K562 (cell line): ENCODE results near the gene MXI1. TPM values are rescaled to one million over a fixed set of nuclear protein-coding genes. Genes with fewer than 3 reads are reported as not detected.

Experiments used
- ATAC-seq: fragments of 200-7000 bp; cut with Tn5 transposase; 3 replicates; pipeline ENCODE4 v1.9.1; 2020; ENCODE audit warnings: moderate library complexity
- BruUV-seq: library from RNA; stranded (reverse); fragments of 400-500 nt; replicated peaks from 2 replicates; lab custom pipeline; 2021; lab: Mats Ljungman, UMichigan
- CTCF ChIA-PET: fragments of 300-600 bp; formaldehyde crosslinking; extraction: SDS; loops from one replicate; lab custom pipeline; 2021; ENCODE audit warnings: low intra/inter-chr PET ratio; lab: Yijun Ruan, JAX
- POLR2A ChIA-PET: fragments of 300-600, 350-650 bp; sonication (Branson Sonifier 250); formaldehyde crosslinking; extraction: SDS; loops from one replicate; lab custom pipeline; 2021; ENCODE audit warnings: antibody characterized with exemption, inconsistent platforms; lab: Yijun Ruan, JAX
- DNase-seq, 4 experiments: peaks; one replicate each; pipeline versions ENCODE4 v3.0.0 to v3.0.0-alpha.2; 2011 to 2018; ENCODE audit warnings: low spot score in 3 of 4, mixed read lengths in 3 of 4; ENCODE audit errors: extremely low read depth in 1 of 4
- FAIRE-seq: peaks from 2 replicates; lab custom pipeline; 2011; peaks lifted over from hg19 to GRCh38; lab: Jason Lieb, UNC
- H2AFZ ChIP-seq: 2 replicates; pipeline ENCODE4 v1.6.0; 2011; ENCODE audit warnings: low read depth, low read length, control low read depth, inconsistent platforms
- H3K27ac ChIP-seq: fragments of 200-600 bp; 3 replicates; pipeline ENCODE4 v1.8.0; 2011; ENCODE audit warnings: low read depth, mild to moderate bottlenecking, control low read depth, inconsistent platforms, low read length, moderate library complexity, mixed read lengths; ENCODE audit errors: extremely low read depth
- H3K27me3 ChIP-seq, 2 experiments: fragments of 300-600 bp in 1 of 2; 2 replicates in 1 of 2; 3 replicates in 1 of 2; pipeline versions ENCODE4 v1.6.0 to v1.8.0; 2011; ENCODE audit warnings: inconsistent platforms in 2 of 2, low read length in 2 of 2, mild to moderate bottlenecking in 1 of 2, mixed read lengths in 1 of 2, moderate library complexity in 1 of 2; ENCODE audit not compliant: control insufficient read depth in 2 of 2, insufficient read depth in 2 of 2
- H3K36me3 ChIP-seq: fragments of 300-600 bp; 3 replicates; pipeline ENCODE4 v1.8.0; 2011; ENCODE audit warnings: mild to moderate bottlenecking, low read length, inconsistent platforms; ENCODE audit not compliant: control insufficient read depth, insufficient read depth
- H3K4me1 ChIP-seq, 2 experiments: fragments of 200-600 bp in 1 of 2; replicated peaks in 1 of 2; 2 replicates in 1 of 2; 3 replicates in 1 of 2; pipeline versions ENCODE4 v1.5.1 to v1.8.0; 2011; ENCODE audit warnings: inconsistent platforms in 2 of 2, low read length in 2 of 2, mild to moderate bottlenecking in 1 of 2, mixed read lengths in 1 of 2, moderate library complexity in 1 of 2; ENCODE audit not compliant: control insufficient read depth in 2 of 2, insufficient read depth in 2 of 2
- H3K4me2 ChIP-seq: 2 replicates; pipeline ENCODE4 v1.6.1; 2011; ENCODE audit warnings: low read length, control low read depth, inconsistent platforms, mixed read lengths; ENCODE audit not compliant: insufficient read depth
- H3K4me3 ChIP-seq: fragments of 200-600 bp; sonication (generic), shearing (Covaris generic); 2 replicates; pipeline ENCODE4 v1.5.1; 2016; ENCODE audit warnings: control low read depth, inconsistent platforms
- H3K79me2 ChIP-seq: fragments of 200-600 bp; 3 replicates; pipeline ENCODE4 v1.8.0; 2011; ENCODE audit warnings: low read length, inconsistent platforms; ENCODE audit not compliant: control insufficient read depth, insufficient read depth
- H3K9ac ChIP-seq, 2 experiments: 2 replicates each; pipeline versions ENCODE4 v1.6.0 to v1.6.1; 2011; ENCODE audit warnings: low read depth in 2 of 2, low read length in 2 of 2, control low read depth in 1 of 2, inconsistent platforms in 1 of 2, mild to moderate bottlenecking in 1 of 2, mixed read lengths in 1 of 2; ENCODE audit not compliant: insufficient read depth in 1 of 2
- H3K9me1 ChIP-seq: one replicate; pipeline ENCODE4 v1.6.0; 2011; ENCODE audit warnings: inconsistent platforms, mild to moderate bottlenecking, low read length, moderate library complexity; ENCODE audit not compliant: control insufficient read depth, insufficient read depth
- H3K9me3 ChIP-seq: replicated peaks from 2 replicates; pipeline ENCODE4 v1.5.1; 2011; ENCODE audit warnings: low read depth, low read length, inconsistent platforms; ENCODE audit not compliant: control insufficient read depth, insufficient read depth
- H4K20me1 ChIP-seq: replicated peaks from 2 replicates; pipeline ENCODE4 v1.6.1; 2011; ENCODE audit warnings: low read length, inconsistent platforms, mixed read lengths; ENCODE audit not compliant: control insufficient read depth, insufficient read depth
- LCOR ChIP-seq: sonication (generic); formaldehyde crosslinking; IDR thresholded peaks from 2 replicates; pipeline ENCODE4 v1.8.0; 2022; ENCODE audit warnings: mild to moderate bottlenecking, missing genetic modification reagents
- SFPQ ChIP-seq: fragments of 200-400 bp; formaldehyde crosslinking; IDR thresholded peaks from 2 replicates; pipeline ENCODE4 v1.6.1; 2017; ENCODE audit warnings: mild to moderate bottlenecking, low read depth, low read length, moderate library complexity
- SMARCA5 ChIP-seq: fragments of 450-650 bp; IDR thresholded peaks from 2 replicates; pipeline ENCODE4 v1.6.1; 2016
- U2AF2 ChIP-seq: fragments of 200-400 bp; formaldehyde crosslinking; optimal IDR thresholded peaks from 2 replicates; pipeline ENCODE3; 2017; ENCODE audit warnings: low read depth, mild to moderate bottlenecking, low read length
- ZKSCAN1 ChIP-seq: fragments of 150-350 bp; IDR thresholded peaks from 2 replicates; pipeline ENCODE4 v1.6.1; 2016; ENCODE audit warnings: low read depth, low read length
- ZNF780A ChIP-seq: fragments of 250-450 bp; sonication (Bioruptor Pico); IDR thresholded peaks from 2 replicates; pipeline ENCODE4 v1.5.0; 2021; ENCODE audit warnings: mild to moderate bottlenecking
- WGBS: fragments of 100-300 bp; shearing (Covaris generic); methylation state at CpG from one replicate; pipeline ENCODE4 v1.1.6; 2016; ENCODE audit warnings: low coverage, mixed read lengths; ENCODE audit not compliant: insufficient coverage; ENCODE audit errors: missing lambda C conversion rate; 5-methylcytosine and 5-hydroxymethylcytosine counted together
- in situ Hi-C: fragments of 300-500 bp; cut with MboI; formaldehyde crosslinking; loops from 4 replicates; pipeline ENCODE4 v1.15.0; 2018; ENCODE audit warnings: inconsistent platforms, mixed read lengths
- intact Hi-C: fragments of 100-400 bp; cut with micrococcal nuclease; formaldehyde crosslinking; loops from 2 replicates; pipeline ENCODE4 v1.14.2; 2022
- polyA plus RNA-seq, 8 experiments: library from polyadenylated mRNA; depleted of rRNA in 4 of 8; stranded (reverse) in 5 of 8; unstranded in 3 of 8; fragments of >200 nt; fragmentation: Nextera tagmentation in 2 of 8; fragmentation: Illumina TruSeq in 1 of 8; extraction: Ambion mirVana in 2 of 8; extraction: Trizol in 1 of 8; gene quantifications; 2 replicates each; pipeline versions ENCODE4 v1.2.1 to v1.2.3, GENCODE V29; 2011 to 2014; ENCODE audit warnings: inconsistent platforms in 1 of 8, missing spikeins in 1 of 8
- total RNA-seq, 7 experiments: library from RNA; depleted of rRNA in 6 of 7; stranded (reverse); fragments of >200 nt in 6 of 7; fragmentation: Illumina TruSeq in 2 of 7; extraction: Trizol in 2 of 7; gene quantifications; 2 replicates each; pipeline versions ENCODE4 v1.2.1 to v1.2.3, GENCODE V29; 2011 to 2021; ENCODE audit warnings: low replicate concordance in 1 of 7

Gene MXI1
- total and polyA plus RNA-seq, 9 of the 15 experiments (the other 6 are each of a cell fraction or from before 2014, with no cell fraction given): 9.1 to 23.7 (median 14.8) TPM

- TF ChIP-seq SFPQ (no peak), U2AF2 (no peak), ZNF780A (CRISPR knock-in tag) (no peak), ZKSCAN1 (no peak)
Observed at GRCh38 chr10:110335314-110336064, 128.1 kb downstream of the MXI1 start (continued).

- BruUV-seq: no TSS peak
- Histone ChIP-seq H4K20me1 (no peaks in the 10 kb centered on the region), H3K4me1 (no peaks in the 10 kb centered on the region; a peak in 1 of 5 replicates), H3K27me3 (peaks cover 4 to 23% of the 10 kb centered on the region in 2 experiments; a peak in 3 of 5 replicates), H3K27ac (no peak overlapping the region), H3K4me3 (no peak overlapping the region), H3K79me2 (no peaks in the 10 kb centered on the region), H3K9ac (no peak overlapping the region), H3K36me3 (no peaks in the 10 kb centered on the region), H3K9me1 (no peaks in the 10 kb centered on the region), H3K4me2 (no peak overlapping the region), H2AFZ (no peak overlapping the region), H3K9me3 (no peaks in the 10 kb centered on the region)
- DNase-seq (no peak), ATAC-seq (peak; percentile 54; the same call in 2 of the 3 replicates), FAIRE-seq (no peak)
- in situ Hi-C loops: no loop called here
- intact Hi-C loops: no loop called here
- CTCF ChIA-PET: no interaction called here
- WGBS: 3% methylated on average over 4 of the region's 10 CpGs
- POLR2A ChIA-PET: interaction anchor here (1.3 kb wide), 1 partner anchor 16 kb away, joined by 4 read pairs; no protein-coding TSS in a partner anchor
- no peak for TF ChIP-seq SMARCA5
- TF ChIP-seq LCOR (CRISPR knock-in tag): no peak
Observed at GRCh38 chr10:110336111-110336721, 128.8 kb downstream of the MXI1 start.
